Caco-2 (cell line): ENCODE data around the gene ZDHHC6. TPM values are rescaled to one million over a fixed set of nuclear protein-coding genes. Genes with fewer than 3 reads are reported as not detected.
A peak's percentile ranks its signal among the peaks of the same experiment; 100 is the strongest.

ENCODE experiments used
- BruUV-seq: library from RNA; stranded (reverse); fragments of 400-500 nt; replicated peaks from 2 replicates; lab custom pipeline; 2021; lab: Mats Ljungman, UMichigan
- CTCF ChIA-PET: fragments of 300-600 bp; sonication (Branson Sonifier 250); formaldehyde crosslinking; loops from one replicate; lab custom pipeline; 2022; ENCODE audit warnings: antibody characterized with exemption; lab: Charles Lee
- POLR2A ChIA-PET: fragments of 300-600 bp; sonication (Branson Sonifier 250); formaldehyde crosslinking; loops from one replicate; lab custom pipeline; 2022; ENCODE audit warnings: antibody characterized with exemption; lab: Charles Lee
- DNase-seq, 2 experiments: peaks; one replicate each; pipeline versions ENCODE4 v3.0.0 to v3.0.0-alpha.2; 2020 to 2022
- H3K27me3 ChIP-seq: replicated peaks from 2 replicates; pipeline ENCODE4 v1.6.0; 2011; ENCODE audit warnings: low read length; ENCODE audit not compliant: control insufficient read depth, insufficient read depth
- H3K36me3 ChIP-seq: 2 replicates; pipeline ENCODE4 v1.5.1; 2011; ENCODE audit warnings: low read length; ENCODE audit not compliant: control insufficient read depth, insufficient read depth
- H3K4me1 ChIP-seq: fragments of 250-450 bp; sonication (Bioruptor Pico); 2 replicates; pipeline ENCODE4 v1.5.1; 2020; ENCODE audit warnings: mild to moderate bottlenecking
- H3K4me3 ChIP-seq: 2 replicates; pipeline ENCODE4 v1.5.1; 2011; ENCODE audit warnings: low read depth, mild to moderate bottlenecking, control low read depth, low read length
- H3K9me3 ChIP-seq: fragments of 250-450 bp; sonication (Bioruptor Pico); 2 replicates; pipeline ENCODE4 v1.5.1; 2020; ENCODE audit warnings: mild to moderate bottlenecking, moderate library complexity
- H3K27ac Mint-ChIP-seq: one replicate; pipeline ENCODE4 v1.8.0; 2022; ENCODE audit warnings: mixed read lengths; ENCODE audit not compliant: unreplicated experiment
- H3K27me3 Mint-ChIP-seq: one replicate; pipeline ENCODE4 v1.8.0; 2022; ENCODE audit warnings: mixed read lengths; ENCODE audit not compliant: insufficient read depth, unreplicated experiment
- H3K36me3 Mint-ChIP-seq: one replicate; pipeline ENCODE4 v1.8.0; 2022; ENCODE audit warnings: mild to moderate bottlenecking, mixed read lengths; ENCODE audit not compliant: insufficient read depth, unreplicated experiment
- H3K4me1 Mint-ChIP-seq: one replicate; pipeline ENCODE4 v1.8.0; 2022; ENCODE audit warnings: low read depth, mixed read lengths; ENCODE audit not compliant: unreplicated experiment
- H3K4me3 Mint-ChIP-seq: one replicate; pipeline ENCODE4 v1.8.0; 2022; ENCODE audit warnings: mild to moderate bottlenecking, moderate library complexity, mixed read lengths; ENCODE audit not compliant: unreplicated experiment
- H3K9me3 Mint-ChIP-seq: one replicate; pipeline ENCODE4 v1.8.0; 2022; ENCODE audit warnings: mixed read lengths; ENCODE audit not compliant: unreplicated experiment
- CTCF ChIP-seq, 2 experiments: fragments of 200-600 bp in 1 of 2; IDR thresholded peaks; 1 replicate in 1 of 2; 2 replicates in 1 of 2; pipeline versions ENCODE4 v1.5.1 to v1.8.0; 2011 to 2022; ENCODE audit warnings: antibody characterized with exemption in 1 of 2, control low read depth in 1 of 2, inconsistent platforms in 1 of 2, low read depth in 1 of 2, low read length in 1 of 2, mild to moderate bottlenecking in 1 of 2, moderate library complexity in 1 of 2; ENCODE audit not compliant: insufficient read depth in 1 of 2, severe bottlenecking in 1 of 2, unreplicated experiment in 1 of 2
- intact Hi-C: fragments of 100-400 bp; cut with micrococcal nuclease; formaldehyde crosslinking; loops from one replicate; pipeline ENCODE4 v1.10.0; 2022; ENCODE audit not compliant: unreplicated experiment
- total RNA-seq: library from RNA; stranded (reverse); gene quantifications from 2 replicates; pipeline ENCODE4 v1.2.3, GENCODE V29; 2022

Gene ZDHHC6
- total RNA-seq, 1 experiment from 2014 or later, result 47.4 TPM

GRCh38 chr10:112481602-112482001 lies 34.9 kb upstream of the ZDHHC6 start:
- H3K4me1 Mint-ChIP-seq, result no peaks in the 10 kb centered on the region
- no peaks in the 10 kb centered on the region for H3K9me3 Mint-ChIP-seq
- CTCF ChIA-PET, result interaction anchor here (1.5 kb wide), 1 partner anchor 9 kb away, joined by 3 read pairs; no protein-coding TSS in a partner anchor
- TF ChIP-seq CTCF (IDR thresholded peaks at IDR 0.05; ENCODE audit: insufficient read depth in 1 of 2, low read depth in 1 of 2, low read length in 1 of 2, severe bottlenecking in 1 of 2, unreplicated experiment in 1 of 2), result no peak
- H3K27ac Mint-ChIP-seq, result no peak overlapping the region
- H3K4me1 ChIP-seq, result no peaks in the 10 kb centered on the region
- POLR2A ChIA-PET, result no interaction called here
- H3K9me3 ChIP-seq, result no peaks in the 10 kb centered on the region
- no peak for DNase-seq
- peaks cover 5% of the 10 kb centered on the region for H3K36me3 Mint-ChIP-seq
- H3K36me3 ChIP-seq, result no peaks in the 10 kb centered on the region
- no peak overlapping the region for H3K4me3 Mint-ChIP-seq
- BruUV-seq, result no TSS peak
- H3K27me3 ChIP-seq, result no peaks in the 10 kb centered on the region
- H3K27me3 Mint-ChIP-seq, result no peaks in the 10 kb centered on the region
- intact Hi-C loops, result no loop called here
- no peak overlapping the region for H3K4me3 ChIP-seq

- Mint-ChIP-seq H3K36me3 (peaks cover 5% of the 10 kb centered on the region), H3K9me3 (no peaks in the 10 kb centered on the region), H3K4me1 (no peaks in the 10 kb centered on the region), H3K27ac (no peak overlapping the region), H3K27me3 (no peaks in the 10 kb centered on the region), H3K4me3 (no peak overlapping the region)
- no peaks in the 10 kb centered on the region for H3K27me3 ChIP-seq
- intact Hi-C loops, result no loop called here
- H3K9me3 ChIP-seq, result no peaks in the 10 kb centered on the region
- no peaks in the 10 kb centered on the region for H3K36me3 ChIP-seq
- H3K4me3 ChIP-seq, result no peak overlapping the region
- DNase-seq, result no peak
- POLR2A ChIA-PET, result no interaction called here
- peaks cover 8% of the 10 kb centered on the region; the same call in 1 of the 2 replicates for H3K4me1 ChIP-seq
- no TSS peak for BruUV-seq
- TF ChIP-seq CTCF (IDR thresholded peaks at IDR 0.05; ENCODE audit: insufficient read depth in 1 of 2, low read depth in 1 of 2, low read length in 1 of 2, severe bottlenecking in 1 of 2, unreplicated experiment in 1 of 2), result no peak
- CTCF ChIA-PET, result no interaction called here
Observed at GRCh38 chr10:112475575-112476218, 29.0 kb upstream of the ZDHHC6 start.

- no TSS peak for BruUV-seq
- Mint-ChIP-seq H3K27ac (no peak overlapping the region), H3K4me1 (no peaks in the 10 kb centered on the region), H3K27me3 (no peaks in the 10 kb centered on the region), H3K9me3 (no peaks in the 10 kb centered on the region), H3K36me3 (no peaks in the 10 kb centered on the region), H3K4me3 (no peak overlapping the region)
- ChIA-PET POLR2A (interaction anchor here (1.2 kb wide), 1 partner anchor 25 kb away, joined by 4 read pairs; the partner anchor contains the start of genes VTI1A and ZDHHC6), CTCF (interaction anchor here (0.6 to 1.9 kb wide), 13 partner anchors 9 to 913 kb away, joined by 3 to 12 read pairs (median 4); partner anchors contain the start of genes VTI1A and ZDHHC6)
- no peaks in the 10 kb centered on the region for H3K36me3 ChIP-seq
- no peaks in the 10 kb centered on the region for H3K27me3 ChIP-seq
- DNase-seq, result peak in 1 of 2 experiments; percentile 21
- H3K9me3 ChIP-seq, result no peaks in the 10 kb centered on the region
- peak; percentile 48 to 68 for TF ChIP-seq CTCF (IDR thresholded peaks at IDR 0.05; ENCODE audit: insufficient read depth in 1 of 2, low read depth in 1 of 2, low read length in 1 of 2, severe bottlenecking in 1 of 2, unreplicated experiment in 1 of 2)
- intact Hi-C loops, result loop anchor here (1.0 to 2.0 kb wide), 2 partner anchors 25 to 37 kb away; partner anchors contain the start of genes VTI1A and ZDHHC6
- peaks cover 8% of the 10 kb centered on the region; the same call in 1 of the 2 replicates for H3K4me1 ChIP-seq
- H3K4me3 ChIP-seq, result no peak overlapping the region
Observed at GRCh38 chr10:112471878-112472487, 25.3 kb upstream of the ZDHHC6 start.
